Measurements from ENCODE around the gene PTPRN. TPM values are rescaled to one million over a fixed set of nuclear protein-coding genes. Genes with fewer than 3 reads are reported as not detected.

PTPRN gene
- total RNA-seq, 1 experiment from 2014 or later, result 6.5 TPM

- H3K9me3 ChIP-seq (ENCODE audit: control insufficient read depth, low read depth, low read length), result no peaks in the 10 kb centered on the region
- no peak overlapping the region for H3K4me2 ChIP-seq (ENCODE audit: insufficient read depth, insufficient read length, low read length)
- no peak overlapping the region for H3K23ac ChIP-seq (ENCODE audit: insufficient read length, low read depth, low read length)
- no peak overlapping the region for H2BK20ac ChIP-seq (ENCODE audit: low read depth, low read length, poor library complexity, severe bottlenecking)
- H2BK5ac ChIP-seq (ENCODE audit: insufficient read length, low read length), result no peak overlapping the region
- Mint-ChIP-seq H3K27me3 (ENCODE audit: low read depth) (peaks cover 30% of the 10 kb centered on the region), H3K36me3 (ENCODE audit: insufficient read depth in 1 of 3, low read depth in 3 of 3) (peaks cover 9 to 24% (median 23%) of the 10 kb centered on the region in 3 experiments; a peak in 6 of 7 replicates), H3K4me3 (peak overlapping the region in 1 of 2 experiments; percentile 35; a peak in 2 of 5 replicates), H3K27ac (peak overlapping the region in 2 of 3 experiments; percentile 76 to 81; a peak in 5 of 7 replicates), H3K4me1 (peaks cover 33 to 43% of the 10 kb centered on the region in 2 experiments), H3K9me3 (no peaks in the 10 kb centered on the region)
- no peak overlapping the region for H2AFZ ChIP-seq (ENCODE audit: low read length)
- H4K91ac ChIP-seq (ENCODE audit: insufficient read length, low read depth, low read length), result no peak overlapping the region
- H3K79me1 ChIP-seq (ENCODE audit: insufficient read depth, low read depth, low read length, poor library complexity, severe bottlenecking), result no peaks in the 10 kb centered on the region
- H2BK12ac ChIP-seq (ENCODE audit: insufficient read length, low read depth, low read length), result no peak overlapping the region
- no peak overlapping the region for H2BK15ac ChIP-seq (ENCODE audit: low read depth, low read length)
- no peak overlapping the region for H4K8ac ChIP-seq (replicated peaks; ENCODE audit: insufficient read length, low read depth, low read length)
- peaks cover 14% of the 10 kb centered on the region for H3K23me2 ChIP-seq (ENCODE audit: insufficient read length, low read depth, low read length, poor library complexity, severe bottlenecking)
- no peak overlapping the region for H4K5ac ChIP-seq (ENCODE audit: insufficient read length, low read depth, low read length)
- H3K9ac ChIP-seq (ENCODE audit: extremely low read depth, insufficient read length, low read length), result peak overlapping the region; percentile 6
- H3K14ac ChIP-seq (ENCODE audit: insufficient read depth, low read length), result no peak overlapping the region; the same call in 1 of the 2 replicates
- H3K27ac ChIP-seq (ENCODE audit: insufficient read length, low read depth, low read length), result no peak overlapping the region
- no peak for TF ChIP-seq CTCF (conservative IDR thresholded peaks at IDR 0.05)
- no peak overlapping the region for H3T11ph ChIP-seq (ENCODE audit: low read length)
- H3K18ac ChIP-seq (ENCODE audit: insufficient read length, low read depth, low read length), result no peak overlapping the region
- no peak overlapping the region for H2AK5ac ChIP-seq (ENCODE audit: insufficient read length, low read length)
- peaks cover 5% of the 10 kb centered on the region for H3K4me1 ChIP-seq (ENCODE audit: insufficient read depth, low read length)
- H2BK120ac ChIP-seq (ENCODE audit: low read depth, low read length, poor library complexity, severe bottlenecking), result no peak overlapping the region
- H4K20me1 ChIP-seq (ENCODE audit: control insufficient read depth, insufficient read depth, insufficient read length), result no peaks in the 10 kb centered on the region
- H3K56ac ChIP-seq (ENCODE audit: insufficient read length, low read depth, low read length), result no peak overlapping the region
- no peaks in the 10 kb centered on the region for H3K27me3 ChIP-seq (ENCODE audit: insufficient read depth, low read length)
- H3K79me2 ChIP-seq (ENCODE audit: insufficient read depth, low read length), result no peaks in the 10 kb centered on the region
- DNase-seq, result no peak
- WGBS (ENCODE audit: extremely low coverage, insufficient read length, low lambda C conversion rate), result no CpG with 5 or more reads among the region's 2 CpGs
- H3K4ac ChIP-seq (ENCODE audit: low read depth, low read length), result no peak overlapping the region
These were observed 60.4 kb downstream of the PTPRN start for GRCh38 chr2:219248845-219249202.

All from H9 (cell line).